Activated CD4-positive, CD25-positive, alpha-beta regulatory T cell treated with anti-CD3 and anti-CD28 coated beads, Interleukin-2, amount 50 U/mL, for 72 hours (primary cell): ENCODE results near the gene GALNT14.

ENCODE experiments used
- DNase-seq: peaks from one replicate; pipeline ENCODE4 v3.0.0; 2021

Gene GALNT14

GRCh38 chr2:31053929-31054782 is 84.1 kb downstream of the GALNT14 start:
- no peak for DNase-seq

GRCh38 chr2:31052284-31052683 is 86.0 kb downstream of the GALNT14 start:
- DNase-seq = no peak

- no peak for DNase-seq
These were observed 86.7 kb downstream of the GALNT14 start for GRCh38 chr2:31051258-31052140.

GRCh38 chr2:31049916-31050588 is 88.2 kb downstream of the GALNT14 start:
- no peak for DNase-seq

- DNase-seq = no peak
These were observed 89.0 kb downstream of the GALNT14 start for GRCh38 chr2:31049264-31049663.

GRCh38 chr2:31047599-31047998 is 90.6 kb downstream of the GALNT14 start:
- DNase-seq = no peak

- DNase-seq = no peak
These were observed 99.9 kb downstream of the GALNT14 start for GRCh38 chr2:31038385-31038784.

GRCh38 chr2:31037058-31037457 is 101.2 kb downstream of the GALNT14 start:
- no peak for DNase-seq

- DNase-seq = no peak
These were observed 105.2 kb downstream of the GALNT14 start for GRCh38 chr2:31033032-31033431.

- DNase-seq = no peak
These were observed 105.8 kb downstream of the GALNT14 start for GRCh38 chr2:31032475-31032874.

- no peak for DNase-seq
These were observed 107.0 kb downstream of the GALNT14 start for GRCh38 chr2:31031132-31031706.

GRCh38 chr2:31028417-31028816 is 109.8 kb downstream of the GALNT14 start:
- no peak for DNase-seq

GRCh38 chr2:31027549-31027948 is 110.7 kb downstream of the GALNT14 start:
- no peak for DNase-seq

GRCh38 chr2:31023541-31023940 is 114.7 kb downstream of the GALNT14 start:
- no peak for DNase-seq

GRCh38 chr2:31020713-31021112 is 117.5 kb downstream of the GALNT14 start:
- no peak for DNase-seq

- DNase-seq = no peak
These were observed 120.0 kb downstream of the GALNT14 start for GRCh38 chr2:31018280-31018679.

GRCh38 chr2:31016648-31017047 is 121.6 kb downstream of the GALNT14 start:
- DNase-seq = no peak

- no peak for DNase-seq
These were observed 123.7 kb downstream of the GALNT14 start for GRCh38 chr2:31014516-31014915.

- no peak for DNase-seq
These were observed 124.9 kb downstream of the GALNT14 start for GRCh38 chr2:31013301-31013700.

GRCh38 chr2:31012406-31012805 is 125.8 kb downstream of the GALNT14 start:
- DNase-seq = no peak

- no peak for DNase-seq
These were observed 126.7 kb downstream of the GALNT14 start for GRCh38 chr2:31011587-31011986.

- no peak for DNase-seq
These were observed 129.6 kb downstream of the GALNT14 start for GRCh38 chr2:31008561-31009114.

- DNase-seq = no peak
These were observed 134.0 kb downstream of the GALNT14 start for GRCh38 chr2:31004257-31004656.
